A172 (cell line): ENCODE results near the gene LZTFL1. TPM values are rescaled to one million over a fixed set of nuclear protein-coding genes. Genes with fewer than 3 reads are reported as not detected.

ENCODE experiments used
- total RNA-seq: library from RNA; depleted of rRNA; stranded (reverse); fragments of >200 nt; shearing (Covaris generic); gene quantifications from 2 replicates; pipeline ENCODE4 v1.2.3, GENCODE V29; 2014; rRNA removed

LZTFL1 gene
- total RNA-seq, 1 experiment from 2014 or later, result 20.3 TPM

Other genes with a start within 250 kb of the LZTFL1 start
- gene LIMD1, start 247.4 kb downstream of the LZTFL1 start, total RNA-seq, result 8.7 TPM in 2 replicates
- gene SACM1L, start 152.7 kb downstream of the LZTFL1 start, total RNA-seq, result 26.6 and 31.2 TPM in 2 replicates
- not detected in 2 replicates for gene SLC6A20, start 45.6 kb downstream of the LZTFL1 start, total RNA-seq
- gene CCR9, start 44.4 kb upstream of the LZTFL1 start, total RNA-seq, result not detected in 2 replicates
- not detected in 2 replicates for gene CXCR6, start 101.3 kb upstream of the LZTFL1 start, total RNA-seq
- gene FYCO1, start 153.7 kb upstream of the LZTFL1 start, total RNA-seq, result 6.3 and 7.3 TPM in 2 replicates
- gene XCR1, start 185.4 kb upstream of the LZTFL1 start, total RNA-seq, result not detected in 2 replicates